ENCODE results near the gene MRPS12.
A peak's percentile ranks its signal among the peaks of the same experiment; 100 is the strongest.

The MRPS12 gene

GRCh38 chr19:38900743-38901190, 30.0 kb upstream of the MRPS12 start:
- DNase-seq, result no peak
- ChIA-PET POLR2A (interaction anchor here (0.6 to 0.7 kb wide), 2 partner anchors 26 to 52 kb away, joined by 3 to 8 read pairs; no protein-coding TSS in a partner anchor), CTCF (interaction anchor here (0.9 to 1.4 kb wide), 5 partner anchors 11 to 54 kb away, joined by 3 read pairs; partner anchors contain the start of genes CCER2, MRPS12 and SARS2)
- H3K4me1 ChIP-seq (ENCODE audit: control extremely low read depth in 1 of 4, control insufficient read depth in 4 of 4, insufficient read depth in 4 of 4, low read length in 3 of 4), result peaks cover 0 to 23% (median 15%) of the 10 kb centered on the region in 4 experiments
- no peaks in the 10 kb centered on the region for H3K9me3 ChIP-seq (ENCODE audit: control extremely low read depth in 1 of 5, control insufficient read depth in 4 of 5, insufficient read depth in 2 of 5, low read depth in 1 of 5, low read length in 4 of 5)
- H3K27ac ChIP-seq (ENCODE audit: insufficient read depth in 1 of 2, low read depth in 1 of 2, low read length in 2 of 2, poor library complexity in 1 of 2, severe bottlenecking in 2 of 2), result peak overlapping the region; percentile 88 to 96
- H3K27me3 ChIP-seq (replicated peaks in 2 of 5; ENCODE audit: control insufficient read depth in 4 of 5, insufficient read depth in 5 of 5, low read length in 4 of 5), result no peaks in the 10 kb centered on the region
- peaks cover 2 to 18% (median 14%) of the 10 kb centered on the region in 4 experiments for H3K36me3 ChIP-seq (ENCODE audit: control insufficient read depth in 4 of 4, insufficient read depth in 4 of 4, low read length in 3 of 4)
- 33% methylated on average over 1 of the region's 3 CpGs for WGBS (ENCODE audit: insufficient coverage)
- peak overlapping the region in 6 of 7 experiments; percentile 4 to 95 (median 84) for H3K4me3 ChIP-seq (ENCODE audit: control insufficient read depth in 1 of 7, extremely low read depth in 1 of 7, insufficient read depth in 4 of 7, low read depth in 2 of 7, low read length in 6 of 7)

GRCh38 chr19:38901683-38902082, 29.1 kb upstream of the MRPS12 start:
- Histone ChIP-seq H3K27me3 (replicated peaks in 2 of 5; ENCODE audit: control insufficient read depth in 4 of 5, insufficient read depth in 5 of 5, low read length in 4 of 5) (no peaks in the 10 kb centered on the region), H3K4me3 (ENCODE audit: control insufficient read depth in 1 of 7, extremely low read depth in 1 of 7, insufficient read depth in 4 of 7, low read depth in 2 of 7, low read length in 6 of 7) (no peak overlapping the region), H3K4me1 (ENCODE audit: control extremely low read depth in 1 of 4, control insufficient read depth in 4 of 4, insufficient read depth in 4 of 4, low read length in 3 of 4) (peaks cover 0 to 23% (median 15%) of the 10 kb centered on the region in 4 experiments), H3K9me3 (ENCODE audit: control extremely low read depth in 1 of 5, control insufficient read depth in 4 of 5, insufficient read depth in 2 of 5, low read depth in 1 of 5, low read length in 4 of 5) (no peaks in the 10 kb centered on the region), H3K36me3 (ENCODE audit: control insufficient read depth in 4 of 4, insufficient read depth in 4 of 4, low read length in 3 of 4) (peaks cover 2 to 22% (median 16%) of the 10 kb centered on the region in 4 experiments), H3K27ac (ENCODE audit: insufficient read depth in 1 of 2, low read depth in 1 of 2, low read length in 2 of 2, poor library complexity in 1 of 2, severe bottlenecking in 2 of 2) (peak overlapping the region in 1 of 2 experiments; percentile 96)
- ChIA-PET POLR2A (no interaction called here), CTCF (interaction anchor here (1.1 to 1.2 kb wide), 2 partner anchors 10 to 51 kb away, joined by 3 read pairs; partner anchors contain the start of gene CCER2)
- 100% methylated on average over 1 of the region's 1 CpG for WGBS (ENCODE audit: insufficient coverage)
- DNase-seq, result no peak

- Histone ChIP-seq H3K9me3 (ENCODE audit: control extremely low read depth in 1 of 5, control insufficient read depth in 4 of 5, insufficient read depth in 2 of 5, low read depth in 1 of 5, low read length in 4 of 5) (no peaks in the 10 kb centered on the region), H3K27me3 (replicated peaks in 2 of 5; ENCODE audit: control insufficient read depth in 4 of 5, insufficient read depth in 5 of 5, low read length in 4 of 5) (no peaks in the 10 kb centered on the region), H3K27ac (ENCODE audit: insufficient read depth in 1 of 2, low read depth in 1 of 2, low read length in 2 of 2, poor library complexity in 1 of 2, severe bottlenecking in 2 of 2) (no peak overlapping the region), H3K36me3 (ENCODE audit: control insufficient read depth in 4 of 4, insufficient read depth in 4 of 4, low read length in 3 of 4) (peaks cover 2 to 44% (median 30%) of the 10 kb centered on the region in 4 experiments), H3K4me3 (ENCODE audit: control insufficient read depth in 1 of 7, extremely low read depth in 1 of 7, insufficient read depth in 4 of 7, low read depth in 2 of 7, low read length in 6 of 7) (no peak overlapping the region), H3K4me1 (ENCODE audit: control extremely low read depth in 1 of 4, control insufficient read depth in 4 of 4, insufficient read depth in 4 of 4, low read length in 3 of 4) (peaks cover 0 to 12% (median 2%) of the 10 kb centered on the region in 4 experiments)
- no peak for DNase-seq
- WGBS (ENCODE audit: insufficient coverage), result 94% methylated on average over 23 of the region's 35 CpGs
- POLR2A ChIA-PET, result no interaction called here
- CTCF ChIA-PET, result interaction anchor here (0.9 to 1.1 kb wide), 2 partner anchors 10 to 35 kb away, joined by 3 read pairs; no protein-coding TSS in a partner anchor
Measured at GRCh38 chr19:38904581-38905539, 25.9 kb upstream of the MRPS12 start.

GRCh38 chr19:38905620-38906019, 25.1 kb upstream of the MRPS12 start:
- Histone ChIP-seq H3K27me3 (replicated peaks in 2 of 5; ENCODE audit: control insufficient read depth in 4 of 5, insufficient read depth in 5 of 5, low read length in 4 of 5) (no peaks in the 10 kb centered on the region), H3K9me3 (ENCODE audit: control extremely low read depth in 1 of 5, control insufficient read depth in 4 of 5, insufficient read depth in 2 of 5, low read depth in 1 of 5, low read length in 4 of 5) (no peaks in the 10 kb centered on the region), H3K4me1 (ENCODE audit: control extremely low read depth in 1 of 4, control insufficient read depth in 4 of 4, insufficient read depth in 4 of 4, low read length in 3 of 4) (peaks cover 0 to 6% (median 0%) of the 10 kb centered on the region in 4 experiments), H3K36me3 (ENCODE audit: control insufficient read depth in 4 of 4, insufficient read depth in 4 of 4, low read length in 3 of 4) (peaks cover 2 to 47% (median 30%) of the 10 kb centered on the region in 4 experiments), H3K4me3 (ENCODE audit: control insufficient read depth in 1 of 7, extremely low read depth in 1 of 7, insufficient read depth in 4 of 7, low read depth in 2 of 7, low read length in 6 of 7) (no peak overlapping the region), H3K27ac (ENCODE audit: insufficient read depth in 1 of 2, low read depth in 1 of 2, low read length in 2 of 2, poor library complexity in 1 of 2, severe bottlenecking in 2 of 2) (no peak overlapping the region)
- WGBS (ENCODE audit: insufficient coverage), result 100% methylated on average over 4 of the region's 4 CpGs
- DNase-seq, result no peak
- CTCF ChIA-PET, result interaction anchor here (0.7 to 1.1 kb wide), 4 partner anchors 9 to 36 kb away, joined by 3 read pairs; no protein-coding TSS in a partner anchor
- POLR2A ChIA-PET, result no interaction called here

GRCh38 chr19:38907227-38907626, 23.5 kb upstream of the MRPS12 start:
- H3K27me3 ChIP-seq (replicated peaks in 2 of 5; ENCODE audit: control insufficient read depth in 4 of 5, insufficient read depth in 5 of 5, low read length in 4 of 5), result no peaks in the 10 kb centered on the region
- POLR2A ChIA-PET, result no interaction called here
- no peak for DNase-seq
- 96% methylated on average over 29 of the region's 29 CpGs for WGBS (ENCODE audit: insufficient coverage)
- H3K4me3 ChIP-seq (ENCODE audit: control insufficient read depth in 1 of 7, extremely low read depth in 1 of 7, insufficient read depth in 4 of 7, low read depth in 2 of 7, low read length in 6 of 7), result no peak overlapping the region
- peaks cover 2 to 47% (median 30%) of the 10 kb centered on the region in 4 experiments for H3K36me3 ChIP-seq (ENCODE audit: control insufficient read depth in 4 of 4, insufficient read depth in 4 of 4, low read length in 3 of 4)
- no peaks in the 10 kb centered on the region for H3K9me3 ChIP-seq (ENCODE audit: control extremely low read depth in 1 of 5, control insufficient read depth in 4 of 5, insufficient read depth in 2 of 5, low read depth in 1 of 5, low read length in 4 of 5)
- no peak overlapping the region for H3K27ac ChIP-seq (ENCODE audit: insufficient read depth in 1 of 2, low read depth in 1 of 2, low read length in 2 of 2, poor library complexity in 1 of 2, severe bottlenecking in 2 of 2)
- peaks cover 0 to 2% (median 0%) of the 10 kb centered on the region in 4 experiments for H3K4me1 ChIP-seq (ENCODE audit: control extremely low read depth in 1 of 4, control insufficient read depth in 4 of 4, insufficient read depth in 4 of 4, low read length in 3 of 4)
- CTCF ChIA-PET, result no interaction called here

GRCh38 chr19:38907670-38908069, 23.1 kb upstream of the MRPS12 start:
- ChIA-PET CTCF (no interaction called here), POLR2A (no interaction called here)
- WGBS (ENCODE audit: insufficient coverage), result over 99% methylated on average over 12 of the region's 12 CpGs
- Histone ChIP-seq H3K36me3 (ENCODE audit: control insufficient read depth in 4 of 4, insufficient read depth in 4 of 4, low read length in 3 of 4) (peaks cover 2 to 47% (median 30%) of the 10 kb centered on the region in 4 experiments), H3K4me1 (ENCODE audit: control extremely low read depth in 1 of 4, control insufficient read depth in 4 of 4, insufficient read depth in 4 of 4, low read length in 3 of 4) (peaks cover 0 to 3% (median 2%) of the 10 kb centered on the region in 4 experiments), H3K4me3 (ENCODE audit: control insufficient read depth in 1 of 7, extremely low read depth in 1 of 7, insufficient read depth in 4 of 7, low read depth in 2 of 7, low read length in 6 of 7) (no peak overlapping the region), H3K27ac (ENCODE audit: insufficient read depth in 1 of 2, low read depth in 1 of 2, low read length in 2 of 2, poor library complexity in 1 of 2, severe bottlenecking in 2 of 2) (no peak overlapping the region), H3K9me3 (ENCODE audit: control extremely low read depth in 1 of 5, control insufficient read depth in 4 of 5, insufficient read depth in 2 of 5, low read depth in 1 of 5, low read length in 4 of 5) (no peaks in the 10 kb centered on the region), H3K27me3 (replicated peaks in 2 of 5; ENCODE audit: control insufficient read depth in 4 of 5, insufficient read depth in 5 of 5, low read length in 4 of 5) (no peaks in the 10 kb centered on the region)
- DNase-seq, result no peak
